NCI-H2196 (cell line): ENCODE data around the gene CDH15.
A peak's percentile ranks its signal among the peaks of the same experiment; 100 is the strongest.

Experiments used
- DNase-seq: peaks from one replicate; lab custom pipeline; 2025; ENCODE audit not compliant: unreplicated experiment; lab: John Stamatoyannopoulos, UW

Gene CDH15

GRCh38 chr16:89197633-89198416 lies 26.3 kb downstream of the CDH15 start:
- DNase-seq: peak; percentile 13

GRCh38 chr16:89198417-89199240 lies 27.1 kb downstream of the CDH15 start:
- no peak for DNase-seq

GRCh38 chr16:89199241-89200123 lies 27.9 kb downstream of the CDH15 start:
- DNase-seq: no peak

GRCh38 chr16:89200124-89200849 lies 28.7 kb downstream of the CDH15 start, which contains the start of gene SLC22A31:
TSS of gene SLC22A31 (minus strand) at chr16:89200537. CDS start at chr16:89200501, 36 bp downstream.
- DNase-seq: no peak

- no peak for DNase-seq
These were observed 29.4 kb downstream of the CDH15 start for GRCh38 chr16:89200850-89201411.

GRCh38 chr16:89201439-89202377 lies 30.2 kb downstream of the CDH15 start:
- peak; percentile 74 for DNase-seq

- DNase-seq: no peak
These were observed 31.1 kb downstream of the CDH15 start for GRCh38 chr16:89202422-89203215.

GRCh38 chr16:89207993-89208392 lies 36.4 kb downstream of the CDH15 start:
- no peak for DNase-seq

- DNase-seq: no peak
These were observed 38.0 kb downstream of the CDH15 start for GRCh38 chr16:89209522-89210044.

GRCh38 chr16:89210165-89210903 lies 38.8 kb downstream of the CDH15 start:
- no peak for DNase-seq

- DNase-seq: peak; percentile 4
These were observed 39.5 kb downstream of the CDH15 start for GRCh38 chr16:89210904-89211515.

- peak; percentile 69 for DNase-seq
These were observed 45.0 kb downstream of the CDH15 start for GRCh38 chr16:89216315-89217137.

- no peak for DNase-seq
These were observed 45.5 kb downstream of the CDH15 start for GRCh38 chr16:89217138-89217387.

GRCh38 chr16:89217388-89218191 lies 46.0 kb downstream of the CDH15 start, which contains the start of gene ZNF778:
TSS of gene ZNF778 (plus strand) at chr16:89217703. CDS start at chr16:89221128, 3,425 bp downstream.
- peak; percentile 46 for DNase-seq

- no peak for DNase-seq
These were observed 47.8 kb downstream of the CDH15 start for GRCh38 chr16:89219365-89219764.
